Panc1 (cell line): ENCODE measurements around the gene C22orf39. TPM values are rescaled to one million over a fixed set of nuclear protein-coding genes. Genes with fewer than 3 reads are reported as not detected.

ENCODE experiments used
- ATAC-seq: fragments of 200-7000 bp; cut with Tn5 transposase; 2 replicates; pipeline ENCODE4 v1.9.1; 2020; ENCODE audit warnings: mild to moderate bottlenecking, moderate library complexity
- BruUV-seq: library from RNA; stranded (reverse); fragments of 400-500 nt; replicated peaks from 2 replicates; lab custom pipeline; 2021; lab: Mats Ljungman, UMichigan
- CTCF ChIA-PET: fragments of 300-600 bp; sonication (Branson Sonifier 250); formaldehyde crosslinking; loops from one replicate; lab custom pipeline; 2022; ENCODE audit warnings: antibody characterized with exemption; lab: Charles Lee
- POLR2A ChIA-PET: fragments of 300-600 bp; sonication (Branson Sonifier 250); formaldehyde crosslinking; loops from one replicate; lab custom pipeline; 2022; ENCODE audit warnings: antibody characterized with exemption; lab: Charles Lee
- DNase-seq: peaks from one replicate; pipeline ENCODE4 v3.0.0-alpha.2; 2010; ENCODE audit warnings: low read depth, low spot score
- H3K27ac ChIP-seq: 2 replicates; pipeline ENCODE4 v1.5.1; 2011; ENCODE audit warnings: mild to moderate bottlenecking, low read length, inconsistent platforms
- H3K27me3 ChIP-seq: fragments of 200-500 bp; sonication (Bioruptor generic); 2 replicates; pipeline ENCODE4 v1.6.0; 2014; ENCODE audit warnings: low read length, inconsistent platforms; ENCODE audit not compliant: control insufficient read depth, insufficient read depth
- H3K36me3 ChIP-seq: fragments of 200-500 bp; sonication (Bioruptor generic); 2 replicates; pipeline ENCODE4 v1.5.1; 2014; ENCODE audit warnings: inconsistent platforms, mild to moderate bottlenecking, low read length, moderate library complexity; ENCODE audit not compliant: control insufficient read depth, insufficient read depth
- H3K4me1 ChIP-seq: 2 replicates; pipeline ENCODE4 v1.5.1; 2011; ENCODE audit warnings: inconsistent platforms, mild to moderate bottlenecking, low read length, moderate library complexity; ENCODE audit not compliant: control insufficient read depth, insufficient read depth
- H3K4me3 ChIP-seq, 2 experiments: 2 replicates each; pipeline ENCODE4 v1.5.1; 2011 to 2012; ENCODE audit warnings: low read depth in 2 of 2, low read length in 2 of 2, mild to moderate bottlenecking in 2 of 2, inconsistent platforms in 1 of 2, moderate library complexity in 1 of 2
- H3K9me3 ChIP-seq: fragments of 200-500 bp; sonication (Bioruptor generic); 2 replicates; pipeline ENCODE4 v1.5.1; 2014; ENCODE audit warnings: low read depth, mild to moderate bottlenecking, inconsistent platforms, low read length, moderate library complexity; ENCODE audit not compliant: control insufficient read depth, insufficient read depth
- CTCF ChIP-seq: fragments of 450-650 bp; IDR thresholded peaks from 2 replicates; pipeline ENCODE4 v1.5.1; 2017; ENCODE audit warnings: mild to moderate bottlenecking
- POLR2AphosphoS5 ChIP-seq: IDR thresholded peaks from 2 replicates; pipeline ENCODE4 v1.6.1; 2012; ENCODE audit warnings: mild to moderate bottlenecking, low read depth, low read length, moderate library complexity
- TCF7L2 ChIP-seq: IDR thresholded peaks from 2 replicates; pipeline ENCODE4 v1.6.1; 2011; ENCODE audit warnings: mild to moderate bottlenecking, low read depth, low read length, inconsistent platforms
- in situ Hi-C: cut with HindIII; loops from 2 replicates; pipeline ENCODE4 v1.10.0; 2016; ENCODE audit warnings: low sequenced_read_pairs, low pct_unique_long_range_greater_than_20kb
- intact Hi-C: fragments of 100-400 bp; cut with micrococcal nuclease; formaldehyde crosslinking; loops from one replicate; pipeline ENCODE4 v1.10.0; 2022; ENCODE audit not compliant: unreplicated experiment
- total RNA-seq: library from RNA; stranded (reverse); gene quantifications from one replicate; pipeline ENCODE4 v1.2.1, GENCODE V29; 2021; ENCODE audit not compliant: unreplicated experiment
- TF ChIP-seq, protein P1 (sequence below), 2 experiments: IDR thresholded peaks; 2 replicates each; pipeline ENCODE4 v1.6.1; 2011 to 2012; ENCODE audit warnings: low read depth in 2 of 2, control low read depth in 1 of 2, low read length in 1 of 2, mild to moderate bottlenecking in 1 of 2, moderate library complexity in 1 of 2; ENCODE audit not compliant: insufficient read depth in 1 of 2

Gene C22orf39
- total RNA-seq, 1 experiment from 2014 or later: 20.5 TPM

GRCh38 chr22:19396561-19396933 is 51.0 kb downstream of the C22orf39 start:
- intact Hi-C loops (no loop called here), in situ Hi-C loops (no loop called here)
- Histone ChIP-seq H3K27me3 (no peaks in the 10 kb centered on the region), H3K9me3 (no peaks in the 10 kb centered on the region), H3K4me1 (no peaks in the 10 kb centered on the region), H3K36me3 (peaks cover 3% of the 10 kb centered on the region; the same call in 1 of the 2 replicates), H3K4me3 (no peak overlapping the region), H3K27ac (no peak overlapping the region)
- POLR2A ChIA-PET: no interaction called here
- CTCF ChIA-PET: no interaction called here
- no TSS peak for BruUV-seq
- no peak for DNase-seq
- no peak for TF ChIP-seq POLR2AphosphoS5
- TF ChIP-seq, protein P1, sequence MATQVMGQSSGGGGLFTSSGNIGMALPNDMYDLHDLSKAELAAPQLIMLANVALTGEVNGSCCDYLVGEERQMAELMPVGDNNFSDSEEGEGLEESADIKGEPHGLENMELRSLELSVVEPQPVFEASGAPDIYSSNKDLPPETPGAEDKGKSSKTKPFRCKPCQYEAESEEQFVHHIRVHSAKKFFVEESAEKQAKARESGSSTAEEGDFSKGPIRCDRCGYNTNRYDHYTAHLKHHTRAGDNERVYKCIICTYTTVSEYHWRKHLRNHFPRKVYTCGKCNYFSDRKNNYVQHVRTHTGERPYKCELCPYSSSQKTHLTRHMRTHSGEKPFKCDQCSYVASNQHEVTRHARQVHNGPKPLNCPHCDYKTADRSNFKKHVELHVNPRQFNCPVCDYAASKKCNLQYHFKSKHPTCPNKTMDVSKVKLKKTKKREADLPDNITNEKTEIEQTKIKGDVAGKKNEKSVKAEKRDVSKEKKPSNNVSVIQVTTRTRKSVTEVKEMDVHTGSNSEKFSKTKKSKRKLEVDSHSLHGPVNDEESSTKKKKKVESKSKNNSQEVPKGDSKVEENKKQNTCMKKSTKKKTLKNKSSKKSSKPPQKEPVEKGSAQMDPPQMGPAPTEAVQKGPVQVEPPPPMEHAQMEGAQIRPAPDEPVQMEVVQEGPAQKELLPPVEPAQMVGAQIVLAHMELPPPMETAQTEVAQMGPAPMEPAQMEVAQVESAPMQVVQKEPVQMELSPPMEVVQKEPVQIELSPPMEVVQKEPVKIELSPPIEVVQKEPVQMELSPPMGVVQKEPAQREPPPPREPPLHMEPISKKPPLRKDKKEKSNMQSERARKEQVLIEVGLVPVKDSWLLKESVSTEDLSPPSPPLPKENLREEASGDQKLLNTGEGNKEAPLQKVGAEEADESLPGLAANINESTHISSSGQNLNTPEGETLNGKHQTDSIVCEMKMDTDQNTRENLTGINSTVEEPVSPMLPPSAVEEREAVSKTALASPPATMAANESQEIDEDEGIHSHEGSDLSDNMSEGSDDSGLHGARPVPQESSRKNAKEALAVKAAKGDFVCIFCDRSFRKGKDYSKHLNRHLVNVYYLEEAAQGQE (IDR thresholded peaks at IDR 0.05; ENCODE audit: insufficient read depth in 1 of 2, low read depth in 2 of 2, low read length in 1 of 2): no peak
- no peak for ATAC-seq

GRCh38 chr22:19395276-19395675 is 52.2 kb downstream of the C22orf39 start:
- CTCF ChIA-PET: no interaction called here
- BruUV-seq: no TSS peak
- no peak overlapping the region for H3K4me3 ChIP-seq

More at GRCh38 chr22:19395276-19395675, 52.2 kb downstream of the C22orf39 start:
- Histone ChIP-seq H3K36me3 (peaks cover 3% of the 10 kb centered on the region; the same call in 1 of the 2 replicates), H3K4me1 (no peaks in the 10 kb centered on the region), H3K9me3 (no peaks in the 10 kb centered on the region), H3K27me3 (no peaks in the 10 kb centered on the region), H3K27ac (no peak overlapping the region)
- DNase-seq: no peak
- in situ Hi-C loops (no loop called here), intact Hi-C loops (no loop called here)
- no peak for TF ChIP-seq CTCF
- no peak for TF ChIP-seq TCF7L2
- POLR2A ChIA-PET: no interaction called here
- no peak for ATAC-seq
